MCF 10A (cell line): ENCODE measurements around the gene FSD1. TPM values are rescaled to one million over a fixed set of nuclear protein-coding genes. Genes with fewer than 3 reads are reported as not detected.
"Not testable (repeated sequence)": the region's sequence is repeated elsewhere in the genome, so short reads cannot be mapped to it uniquely, and the experiment has no call there.

ENCODE experiments used
- BruUV-seq: library from RNA; stranded (reverse); fragments of 400-500 nt; replicated peaks from 2 replicates; lab custom pipeline; 2021; lab: Mats Ljungman, UMichigan
- CTCF ChIA-PET: fragments of 300-600 bp; sonication (Branson Sonifier 250); formaldehyde crosslinking; extraction: SDS; loops from one replicate; lab custom pipeline; 2021; ENCODE audit warnings: antibody characterized with exemption, inconsistent platforms; lab: Yijun Ruan, JAX
- POLR2A ChIA-PET: fragments of 300-600, 350-650 bp; sonication (Branson Sonifier 250); formaldehyde crosslinking; extraction: SDS; loops from one replicate; lab custom pipeline; 2020; ENCODE audit warnings: antibody characterized with exemption, inconsistent platforms; lab: Yijun Ruan, JAX
- DNase-seq: peaks from one replicate; pipeline ENCODE4 v3.0.0-alpha.2; 2018; ENCODE audit not compliant: unreplicated experiment
- H3K27ac Mint-ChIP-seq: one replicate; pipeline ENCODE4 v1.8.0; 2022; ENCODE audit warnings: mild to moderate bottlenecking, low read depth, mixed read lengths; ENCODE audit not compliant: unreplicated experiment
- H3K27me3 Mint-ChIP-seq: one replicate; pipeline ENCODE4 v1.8.0; 2022; ENCODE audit warnings: mixed read lengths; ENCODE audit not compliant: insufficient read depth, unreplicated experiment
- H3K36me3 Mint-ChIP-seq: one replicate; pipeline ENCODE4 v1.8.0; 2022; ENCODE audit warnings: mild to moderate bottlenecking, moderate library complexity, mixed read lengths; ENCODE audit not compliant: insufficient read depth, unreplicated experiment
- H3K4me1 Mint-ChIP-seq: one replicate; pipeline ENCODE4 v1.8.0; 2022; ENCODE audit warnings: mixed read lengths; ENCODE audit not compliant: insufficient read depth, unreplicated experiment
- H3K4me3 Mint-ChIP-seq: one replicate; pipeline ENCODE4 v1.8.0; 2022; ENCODE audit warnings: mild to moderate bottlenecking, moderate library complexity, mixed read lengths; ENCODE audit not compliant: unreplicated experiment
- H3K9me3 Mint-ChIP-seq: one replicate; pipeline ENCODE4 v1.8.0; 2022; ENCODE audit warnings: mixed read lengths; ENCODE audit not compliant: unreplicated experiment
- CTCF ChIP-seq: fragments of 200-600 bp; IDR thresholded peaks from one replicate; pipeline ENCODE4 v1.8.0; 2022; ENCODE audit warnings: antibody characterized with exemption, mild to moderate bottlenecking; ENCODE audit not compliant: unreplicated experiment
- intact Hi-C: fragments of 100-400 bp; cut with micrococcal nuclease; formaldehyde crosslinking; loops from 2 replicates; pipeline ENCODE4 v1.14.1; 2022
- total RNA-seq: library from RNA; stranded (reverse); gene quantifications from 2 replicates; pipeline ENCODE4 v1.2.3, GENCODE V29; 2022

The FSD1 gene
- total RNA-seq, 1 experiment from 2014 or later, result not detected

GRCh38 chr19:4327252-4327876 lies 23.0 kb downstream of the FSD1 start:
- no TSS peak for BruUV-seq
- DNase-seq, result no peak

GRCh38 chr19:4327877-4328242 lies 23.5 kb downstream of the FSD1 start:
- Mint-ChIP-seq H3K27me3 (no peaks in the 10 kb centered on the region), H3K27ac (no peak overlapping the region), H3K4me1 (no peaks in the 10 kb centered on the region), H3K36me3 (no peaks in the 10 kb centered on the region), H3K4me3 (no peak overlapping the region), H3K9me3 (no peaks in the 10 kb centered on the region)
- CTCF ChIA-PET, result no interaction called here
- intact Hi-C loops, result no loop called here
- POLR2A ChIA-PET, result no interaction called here
- no peak for TF ChIP-seq CTCF
- no peak for DNase-seq
- BruUV-seq, result no TSS peak

More at GRCh38 chr19:4327252-4327876, 23.0 kb downstream of the FSD1 start:
- ChIA-PET POLR2A (no interaction called here), CTCF (no interaction called here)
- Mint-ChIP-seq H3K36me3 (no peaks in the 10 kb centered on the region), H3K9me3 (no peaks in the 10 kb centered on the region), H3K27ac (no peak overlapping the region), H3K27me3 (no peaks in the 10 kb centered on the region), H3K4me1 (no peaks in the 10 kb centered on the region), H3K4me3 (no peak overlapping the region)
- intact Hi-C loops, result no loop called here
- no peak for TF ChIP-seq CTCF

- TF ChIP-seq CTCF, result no peak
- H3K4me1 Mint-ChIP-seq, result no peaks in the 10 kb centered on the region
- H3K4me3 Mint-ChIP-seq, result no peak overlapping the region
- POLR2A ChIA-PET, result no interaction called here
- no peaks in the 10 kb centered on the region for H3K36me3 Mint-ChIP-seq
- H3K27me3 Mint-ChIP-seq, result no peaks in the 10 kb centered on the region
- no peak for DNase-seq
- intact Hi-C loops, result no loop called here
- BruUV-seq, result no TSS peak
- no peak overlapping the region for H3K27ac Mint-ChIP-seq
- no peaks in the 10 kb centered on the region for H3K9me3 Mint-ChIP-seq
- CTCF ChIA-PET, result interaction anchor here (0.7 kb wide), 1 partner anchor 1000 kb away, joined by 3 read pairs; no protein-coding TSS in a partner anchor
Observed at GRCh38 chr19:4328243-4328990, 24.0 kb downstream of the FSD1 start.

GRCh38 chr19:4328991-4329681 lies 24.7 kb downstream of the FSD1 start:
- intact Hi-C loops, H3K9me3 Mint-ChIP-seq, H3K4me3 Mint-ChIP-seq, DNase-seq, H3K27me3 Mint-ChIP-seq, H3K36me3 Mint-ChIP-seq, POLR2A ChIA-PET, H3K27ac Mint-ChIP-seq, BruUV-seq, H3K4me1 Mint-ChIP-seq: not testable (repeated sequence)
- CTCF ChIA-PET, result interaction anchor here (0.7 kb wide), 1 partner anchor 1001 kb away, joined by 3 read pairs; no protein-coding TSS in a partner anchor
